ENCODE data around the gene MMADHC. TPM values are rescaled to one million over a fixed set of nuclear protein-coding genes. Genes with fewer than 3 reads are reported as not detected.
A peak's percentile ranks its signal among the peaks of the same experiment; 100 is the strongest.

Gene MMADHC
- total and polyA plus RNA-seq, 2 of the 13 experiments (the other 11 are each of a cell fraction or from before 2014, with no cell fraction given): 90.2 to 210 TPM

DNA sequence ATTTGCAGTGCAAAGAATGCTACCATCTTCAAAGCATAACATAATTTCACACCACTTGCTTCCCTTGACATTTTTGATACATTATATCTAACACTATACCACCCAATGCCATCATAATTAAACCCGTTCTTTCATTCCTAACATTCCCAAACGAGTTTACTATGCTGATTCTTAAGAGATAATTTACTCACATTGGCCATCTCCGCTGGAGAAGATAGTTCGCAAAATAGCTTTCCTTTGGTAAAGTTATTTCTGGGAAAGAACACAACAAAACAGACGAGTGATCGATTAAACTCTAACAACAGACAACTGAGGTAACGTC is 716 bp downstream of the MMADHC start:
- H3K79me2 ChIP-seq (ENCODE audit: insufficient read depth, low read length): peaks cover 62% of the 10 kb centered on the region
- in situ Hi-C loops (cut with HindIII; ENCODE audit: extremely low pct_ligation_motif_present, low pct_unique_long_range_greater_than_20kb): no loop called here

More for the DNA sequence above, 716 bp downstream of the MMADHC start:
- Histone ChIP-seq H3K36me3 (replicated peaks in 1 of 2; ENCODE audit: control insufficient read depth in 1 of 2, insufficient read depth in 2 of 2, low read length in 2 of 2) (peaks cover 3 to 26% of the 10 kb centered on the region in 2 experiments), H2AFZ (ENCODE audit: low read length) (peak overlapping the region; percentile 48), H3K9ac (ENCODE audit: insufficient read depth, low read depth, low read length) (peak overlapping the region; percentile 96), H3K4me1 (ENCODE audit: insufficient read depth, low read length) (peaks cover 47% of the 10 kb centered on the region), H3K27ac (ENCODE audit: extremely low read length, insufficient read depth, low read length) (peak overlapping the region; percentile 97), H3K4me3 (replicated peaks in 1 of 3; ENCODE audit: insufficient read depth in 1 of 3, low read depth in 2 of 3, low read length in 3 of 3) (peak overlapping the region; percentile 83 to 88 (median 83)), H4K20me1 (ENCODE audit: insufficient read depth, low read length) (no peaks in the 10 kb centered on the region), H3K4me2 (ENCODE audit: low read depth, low read length) (peak overlapping the region; percentile 82), H3K27me3 (ENCODE audit: control insufficient read depth in 1 of 2, insufficient read depth in 2 of 2, low read length in 2 of 2) (no peaks in the 10 kb centered on the region; a peak in 1 of 5 replicates), H3K9me3 (ENCODE audit: low read length) (no peaks in the 10 kb centered on the region)
- no peak for FAIRE-seq
- CTCF ChIA-PET (ENCODE audit: low intra/inter-chr PET ratio, low total read pairs): no interaction called here
- intact Hi-C loops (cut with micrococcal nuclease; ENCODE audit: unreplicated experiment): loop anchor here (5.0 to 10.0 kb wide), 2 partner anchors 942 to 1565 kb away; partner anchors contain the start of genes EPC2, MBD5 and ORC4
- WGBS (ENCODE audit: low lambda C conversion rate): 2% methylated on average over 7 of the region's 7 CpGs
- TF ChIP-seq GTF2F1 (IDR thresholded peaks at IDR 0.05; ENCODE audit: low read length) (0 out of 2 replicates have a peak, but pooled peaks have one; percentile 18), KDM5A (IDR thresholded peaks at IDR 0.05; ENCODE audit: borderline replicate concordance, low read length) (peak; percentile 81; the same call in 1 of the 2 replicates), ZNF180 (CRISPR knock-in tag; IDR thresholded peaks at IDR 0.05; ENCODE audit: borderline replicate concordance, low read depth) (no peak), TAF1 (CRISPR knock-in tag; IDR thresholded peaks at IDR 0.05) (no peak), CREBL2 (CRISPR knock-in tag; IDR thresholded peaks at IDR 0.05; ENCODE audit: borderline replicate concordance) (no peak), CENPX (CRISPR knock-in tag; IDR thresholded peaks at IDR 0.05) (no peak), ONECUT2 (CRISPR knock-in tag; IDR thresholded peaks at IDR 0.05) (peak; percentile 75; the same call in 1 of the 2 replicates), HOXA3 (CRISPR knock-in tag; IDR thresholded peaks at IDR 0.05) (no peak), RAD21 (CRISPR knock-in tag; IDR thresholded peaks at IDR 0.05) (0 out of 2 replicates have a peak, but pooled peaks have one; percentile 5), ZNF562 (CRISPR knock-in tag; IDR thresholded peaks at IDR 0.05; ENCODE audit: borderline replicate concordance) (no peak), CSRNP1 (CRISPR knock-in tag; IDR thresholded peaks at IDR 0.05) (0 out of 2 replicates have a peak, but pooled peaks have one; percentile 12), ZNF841 (CRISPR knock-in tag; IDR thresholded peaks at IDR 0.05; ENCODE audit: borderline replicate concordance) (0 out of 2 replicates have a peak, but pooled peaks have one; percentile 10), RFX5 (IDR thresholded peaks at IDR 0.05; ENCODE audit: low read depth, low read length) (no peak), POGZ (CRISPR knock-in tag; IDR thresholded peaks at IDR 0.05) (no peak)
- POLR2A ChIA-PET: interaction anchor here (0.7 to 1.7 kb wide), 12 partner anchors 8 to 1823 kb away, joined by 3 to 13 read pairs (median 4); partner anchors contain the start of genes MBD5, ORC4 and RIF1
- no peak for ATAC-seq
- no TSS peak for BruUV-seq (replicated peaks)
- DNase-seq (ENCODE audit: low spot score): no peak

Measured in HepG2 (cell line).